Stimulated activated CD4-positive, alpha-beta T cell treated with anti-CD3 and anti-CD28 coated beads, TNF-alpha, amount 100 ng/mL, for 24 hours (primary cell): ENCODE results near the gene SP8.

Source experiments
- DNase-seq, 3 experiments: peaks; one replicate each; pipeline ENCODE4 v3.0.0-alpha.2; 2020; ENCODE audit warnings: low read depth in 3 of 3

Gene SP8

GRCh38 chr7:20754001-20754400, 32.7 kb downstream of the SP8 start:
- no peak for DNase-seq

GRCh38 chr7:20749906-20750305, 36.8 kb downstream of the SP8 start:
- no peak for DNase-seq

GRCh38 chr7:20748853-20749252, 37.8 kb downstream of the SP8 start:
- DNase-seq = no peak

GRCh38 chr7:20747001-20747400, 39.7 kb downstream of the SP8 start:
- no peak for DNase-seq

GRCh38 chr7:20745702-20746101, 41.0 kb downstream of the SP8 start:
- DNase-seq = no peak

GRCh38 chr7:20744954-20745446, 41.7 kb downstream of the SP8 start:
- no peak for DNase-seq

- no peak for DNase-seq
Observed at GRCh38 chr7:20742913-20743312, 43.8 kb downstream of the SP8 start.

GRCh38 chr7:20741801-20742200, 44.9 kb downstream of the SP8 start:
- DNase-seq = no peak

GRCh38 chr7:20738518-20739481, 47.9 kb downstream of the SP8 start:
- DNase-seq = no peak

- no peak for DNase-seq
Observed at GRCh38 chr7:20737840-20738448, 48.7 kb downstream of the SP8 start.

- no peak for DNase-seq
Observed at GRCh38 chr7:20735346-20736065, 51.2 kb downstream of the SP8 start.
